Measurements from ENCODE around the gene TUBGCP2.

- no peak for TF ChIP-seq SIN3A (IDR thresholded peaks at IDR 0.05; ENCODE audit: borderline replicate concordance, insufficient read depth, low read depth, low read length)
- TF ChIP-seq TCF7L2 (IDR thresholded peaks at IDR 0.05; ENCODE audit: low read depth, low read length): no peak
- TF ChIP-seq CTCF (IDR thresholded peaks at IDR 0.05): no peak
- no peak for TF ChIP-seq POLR2AphosphoS5 (IDR thresholded peaks at IDR 0.05; ENCODE audit: low read depth, low read length)
These were observed 60.3 kb downstream of the TUBGCP2 start for GRCh38 chr10:133248334-133248715.
